ENCODE measurements around the gene KCNIP2. TPM values are rescaled to one million over a fixed set of nuclear protein-coding genes. Genes with fewer than 3 reads are reported as not detected.

The KCNIP2 gene
- total and polyA plus RNA-seq, 2 of the 13 experiments (the other 11 are each of a cell fraction or from before 2014, with no cell fraction given), result 0.42 to 0.70 TPM

- WGBS (ENCODE audit: low lambda C conversion rate), result 85% methylated on average over 15 of the region's 17 CpGs
- CTCF ChIA-PET (ENCODE audit: low intra/inter-chr PET ratio, low total read pairs), result interaction anchor here (4.0 kb wide), 1 partner anchor 177 kb away, joined by 28 read pairs; no protein-coding TSS in a partner anchor
- H3K27me3 ChIP-seq (ENCODE audit: control insufficient read depth in 1 of 2, insufficient read depth in 2 of 2, low read length in 2 of 2), result peaks cover 1 to 5% of the 10 kb centered on the region in 2 experiments; a peak in 3 of 5 replicates
- H3K4me3 ChIP-seq (replicated peaks in 1 of 3; ENCODE audit: insufficient read depth in 1 of 3, low read depth in 2 of 3, low read length in 3 of 3), result no peak overlapping the region
- H4K20me1 ChIP-seq (ENCODE audit: insufficient read depth, low read length), result peaks cover 5% of the 10 kb centered on the region; the same call in 1 of the 2 replicates
- TF ChIP-seq SRF (IDR thresholded peaks at IDR 0.05; ENCODE audit: low read depth, low read length), result no peak
- 0 out of 2 replicates have a peak, but pooled peaks have one; percentile 10 for TF ChIP-seq MYC (CRISPR knock-in tag; IDR thresholded peaks at IDR 0.05; ENCODE audit: borderline replicate concordance)
- no peaks in the 10 kb centered on the region for H3K9me3 ChIP-seq (ENCODE audit: low read length)
- DNase-seq (ENCODE audit: low spot score) (no peak), ATAC-seq (no peak), FAIRE-seq (no peak)
- H3K9ac ChIP-seq (ENCODE audit: insufficient read depth, low read depth, low read length), result no peak overlapping the region
- intact Hi-C loops (cut with micrococcal nuclease; ENCODE audit: unreplicated experiment), result loop anchor here (2.0 kb wide), 1 partner anchor 566 kb away; no protein-coding TSS in a partner anchor
- H3K27ac ChIP-seq (ENCODE audit: extremely low read length, insufficient read depth, low read length), result no peak overlapping the region
- peaks cover 9% of the 10 kb centered on the region for H3K79me2 ChIP-seq (ENCODE audit: insufficient read depth, low read length)
- POLR2A ChIA-PET, result interaction anchor here (1.2 to 1.3 kb wide), 2 partner anchors 85 to 178 kb away, joined by 3 read pairs; no protein-coding TSS in a partner anchor
- no peaks in the 10 kb centered on the region; a peak in 1 of 5 replicates for H3K36me3 ChIP-seq (replicated peaks in 1 of 2; ENCODE audit: control insufficient read depth in 1 of 2, insufficient read depth in 2 of 2, low read length in 2 of 2)
- in situ Hi-C loops (cut with HindIII; ENCODE audit: extremely low pct_ligation_motif_present, low pct_unique_long_range_greater_than_20kb), result loop anchor here (5.0 kb wide), 2 partner anchors 178 to 568 kb away; no protein-coding TSS in a partner anchor
- H3K4me2 ChIP-seq (ENCODE audit: low read depth, low read length), result peak overlapping the region; percentile 75; the same call in 1 of the 2 replicates
- no peak overlapping the region for H2AFZ ChIP-seq (ENCODE audit: low read length)
- no TSS peak for BruUV-seq (replicated peaks)
- H3K4me1 ChIP-seq (ENCODE audit: insufficient read depth, low read length), result peaks cover 58% of the 10 kb centered on the region
Observed at GRCh38 chr10:101780187-101780817, 63.3 kb downstream of the KCNIP2 start.

- Histone ChIP-seq H3K36me3 (replicated peaks in 1 of 2; ENCODE audit: control insufficient read depth in 1 of 2, insufficient read depth in 2 of 2, low read length in 2 of 2) (no peaks in the 10 kb centered on the region; a peak in 1 of 5 replicates), H3K9me3 (ENCODE audit: low read length) (no peaks in the 10 kb centered on the region), H3K4me1 (ENCODE audit: insufficient read depth, low read length) (peaks cover 58% of the 10 kb centered on the region), H2AFZ (ENCODE audit: low read length) (no peak overlapping the region), H3K27me3 (ENCODE audit: control insufficient read depth in 1 of 2, insufficient read depth in 2 of 2, low read length in 2 of 2) (peaks cover 5 to 12% of the 10 kb centered on the region in 2 experiments), H3K4me3 (replicated peaks in 1 of 3; ENCODE audit: insufficient read depth in 1 of 3, low read depth in 2 of 3, low read length in 3 of 3) (peak overlapping the region in 2 of 3 experiments; percentile 31 to 76; a peak in 3 of 6 replicates), H3K27ac (ENCODE audit: extremely low read length, insufficient read depth, low read length) (no peak overlapping the region), H4K20me1 (ENCODE audit: insufficient read depth, low read length) (peaks cover 5% of the 10 kb centered on the region; the same call in 1 of the 2 replicates), H3K9ac (ENCODE audit: insufficient read depth, low read depth, low read length) (no peak overlapping the region), H3K79me2 (ENCODE audit: insufficient read depth, low read length) (peaks cover 9% of the 10 kb centered on the region), H3K4me2 (ENCODE audit: low read depth, low read length) (peak overlapping the region; percentile 75)
- no peak for FAIRE-seq
- ChIA-PET POLR2A (no interaction called here), CTCF (ENCODE audit: low intra/inter-chr PET ratio, low total read pairs) (interaction anchor here (4.0 kb wide), 1 partner anchor 177 kb away, joined by 28 read pairs; no protein-coding TSS in a partner anchor)
- in situ Hi-C loops (cut with HindIII; ENCODE audit: extremely low pct_ligation_motif_present, low pct_unique_long_range_greater_than_20kb), result loop anchor here (5.0 kb wide), 2 partner anchors 177 to 567 kb away; no protein-coding TSS in a partner anchor
- DNase-seq (ENCODE audit: low spot score), result no peak
- 80% methylated on average over 33 of the region's 51 CpGs for WGBS (ENCODE audit: low lambda C conversion rate)
- BruUV-seq (replicated peaks), result no TSS peak
- intact Hi-C loops (cut with micrococcal nuclease; ENCODE audit: unreplicated experiment), result loop anchor here (2.0 kb wide), 1 partner anchor 565 kb away; no protein-coding TSS in a partner anchor
- ATAC-seq, result peak; percentile 43
- TF ChIP-seq ZNF552 (CRISPR knock-in tag; IDR thresholded peaks at IDR 0.05; ENCODE audit: borderline replicate concordance) (no peak), ONECUT2 (CRISPR knock-in tag; IDR thresholded peaks at IDR 0.05) (no peak), ZNF703 (CRISPR knock-in tag; IDR thresholded peaks at IDR 0.05; ENCODE audit: borderline replicate concordance) (no peak), PAXIP1 (CRISPR knock-in tag; conservative IDR thresholded peaks at IDR 0.05) (no peak), ZNF282 (IDR thresholded peaks at IDR 0.05; ENCODE audit: partially characterized antibody) (no peak), CBX5 (CRISPR knock-in tag; IDR thresholded peaks at IDR 0.05; ENCODE audit: borderline replicate concordance) (no peak), DBP (CRISPR knock-in tag; IDR thresholded peaks at IDR 0.05; ENCODE audit: not compliant biosample characterization) (no peak)
Observed at GRCh38 chr10:101779544-101780186, 63.9 kb downstream of the KCNIP2 start.
